HG03108 (cell line): Measurements from ENCODE around the gene MRI1.
"Not testable (repeated sequence)": the region's sequence is repeated elsewhere in the genome, so short reads cannot be mapped to it uniquely, and the experiment has no call there.

Source experiments
- ATAC-seq: cut with Tn5 transposase; IDR thresholded peaks from one replicate; pipeline ENCODE4 v1.9.1; 2021; ENCODE audit warnings: moderate library complexity; ENCODE audit not compliant: unreplicated experiment

MRI1 gene

DNA sequence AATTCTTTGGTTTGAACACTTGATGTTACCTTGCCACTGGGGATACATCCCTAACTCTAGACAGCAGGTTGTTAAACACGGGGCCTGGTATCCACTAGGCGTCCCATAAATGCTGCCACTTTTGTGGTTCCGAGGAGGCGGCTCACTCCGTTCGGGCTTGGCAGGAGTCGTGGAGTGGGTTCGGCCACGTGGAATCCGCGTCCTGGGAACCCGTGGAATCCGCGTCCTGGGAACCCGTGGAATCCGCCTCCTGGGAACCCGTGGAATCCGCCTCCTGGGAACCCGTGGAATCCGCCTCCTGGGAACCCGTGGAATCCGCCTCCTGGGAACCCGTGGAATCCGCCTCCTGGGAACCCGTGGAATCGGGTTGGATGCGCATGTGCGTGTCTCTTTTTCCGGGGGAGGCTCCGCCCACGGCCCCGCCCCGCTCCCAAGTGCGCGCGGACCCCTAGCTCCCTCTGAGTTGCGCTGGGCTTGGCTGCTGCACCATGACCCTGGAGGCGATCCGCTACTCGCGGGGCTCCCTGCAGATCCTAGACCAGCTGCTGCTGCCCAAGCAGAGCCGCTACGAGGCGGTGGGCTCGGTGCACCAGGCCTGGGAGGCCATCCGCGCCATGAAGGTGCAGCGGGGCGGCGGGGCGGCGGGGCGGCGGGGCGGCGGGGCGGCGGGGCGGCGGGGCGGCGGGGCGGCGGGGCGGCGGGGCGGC, at the start of gene MRI1:
TSS of gene MRI1 (plus strand) at position 422 of the 707 bp plus-strand sequence. CDS start at position 489, 67 bp downstream.
- no peak for ATAC-seq

DNA sequence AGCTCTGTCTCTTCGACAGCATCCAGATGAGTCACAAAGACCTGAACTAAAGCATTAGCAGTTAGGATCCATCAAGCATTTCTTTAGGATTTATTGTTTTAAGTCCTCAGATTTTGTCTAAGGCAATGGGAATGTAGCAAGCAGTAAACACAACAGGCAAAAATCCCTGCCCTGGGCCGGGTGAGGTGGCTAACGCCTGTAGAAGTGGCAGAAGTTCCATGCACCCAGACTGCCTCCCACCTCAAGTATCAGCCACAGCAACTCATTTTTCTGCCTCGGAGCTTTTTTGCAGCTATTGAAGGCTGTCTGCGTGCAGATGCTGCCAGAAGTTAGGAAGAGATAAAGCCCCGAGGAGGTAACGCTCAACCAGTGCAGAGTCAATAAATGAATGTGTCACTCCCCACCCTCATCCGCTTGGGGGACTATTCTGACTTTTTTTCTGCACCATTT, 47.1 kb upstream of the MRI1 start:
- ATAC-seq: no peak

DNA sequence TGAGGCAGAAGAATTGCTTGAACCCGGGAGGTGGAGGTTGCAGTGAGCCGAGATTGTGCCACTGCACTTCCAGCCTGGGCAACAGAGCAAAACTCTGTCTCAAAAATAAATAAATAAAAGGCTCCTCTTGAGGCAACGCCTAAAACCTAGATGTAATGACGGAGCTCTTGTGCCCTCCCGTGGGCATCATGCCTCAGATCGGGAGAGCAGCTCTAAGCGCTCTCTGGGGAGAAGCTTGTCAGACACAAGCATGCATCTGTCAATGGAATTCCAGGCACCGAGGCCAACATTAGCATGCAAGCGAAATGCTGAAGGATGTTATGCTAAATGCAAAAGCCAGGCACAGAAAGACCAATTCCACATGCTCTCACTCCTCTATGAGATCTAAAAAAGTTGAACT, 45.6 kb upstream of the MRI1 start:
- ATAC-seq: no peak

DNA sequence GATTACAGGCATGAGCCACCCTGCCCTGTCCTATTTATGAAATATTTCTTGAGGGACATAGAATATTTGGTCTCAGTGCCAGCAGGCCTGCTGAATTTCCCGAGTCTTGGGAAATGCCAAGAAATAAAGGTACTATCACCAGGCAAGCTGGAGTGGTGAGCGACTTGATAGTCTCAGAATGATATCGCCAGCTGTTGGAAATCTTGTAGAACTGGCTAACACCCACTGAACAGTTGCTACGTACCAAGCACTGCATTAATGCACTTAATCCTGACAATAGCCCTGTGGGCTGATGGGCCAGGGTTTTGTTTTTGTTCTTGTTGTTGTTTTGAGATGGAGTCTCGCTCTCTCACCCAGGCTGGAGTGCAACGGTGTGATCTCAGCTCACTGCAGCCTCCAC, 42.2 kb upstream of the MRI1 start:
- no peak for ATAC-seq

DNA sequence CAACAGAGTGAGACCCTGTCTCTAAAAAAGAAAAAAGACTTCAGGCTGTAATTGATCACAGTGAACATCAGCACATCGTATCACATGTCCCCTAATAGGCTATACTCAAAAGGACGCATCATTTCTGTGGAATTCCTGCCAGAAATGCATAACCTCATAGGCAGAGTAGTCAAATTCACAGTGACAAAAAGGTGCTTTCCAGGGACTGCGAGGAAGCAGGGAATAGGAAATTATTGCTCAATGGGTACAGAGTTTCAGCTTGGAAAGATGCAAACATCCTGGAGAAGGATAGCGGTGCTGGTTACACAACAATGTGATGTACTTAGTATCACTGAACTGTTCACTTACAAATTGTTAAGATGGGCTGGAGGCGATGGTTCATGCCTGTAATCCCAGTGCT, 41.1 kb upstream of the MRI1 start:
- ATAC-seq: no peak

DNA sequence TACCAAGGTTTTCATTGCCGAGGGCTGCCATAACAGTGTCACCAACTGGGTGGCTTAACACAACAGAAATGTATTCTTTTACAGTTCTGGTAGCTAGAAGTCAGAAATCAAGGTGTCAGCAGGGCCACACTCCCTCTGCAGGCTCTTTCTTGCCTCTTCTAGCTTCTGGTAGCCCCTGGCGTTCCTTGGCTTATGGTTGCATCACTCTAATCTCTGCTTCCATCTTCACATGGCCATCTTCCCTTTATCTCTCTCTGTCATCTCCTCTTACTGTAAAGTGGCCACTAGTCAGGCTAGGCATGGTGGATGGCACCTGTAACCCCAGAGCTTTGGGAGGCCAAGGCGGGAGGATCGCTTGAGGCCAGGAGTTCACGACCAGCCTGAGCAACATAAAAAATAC, 38.0 kb upstream of the MRI1 start:
- ATAC-seq: no peak

DNA sequence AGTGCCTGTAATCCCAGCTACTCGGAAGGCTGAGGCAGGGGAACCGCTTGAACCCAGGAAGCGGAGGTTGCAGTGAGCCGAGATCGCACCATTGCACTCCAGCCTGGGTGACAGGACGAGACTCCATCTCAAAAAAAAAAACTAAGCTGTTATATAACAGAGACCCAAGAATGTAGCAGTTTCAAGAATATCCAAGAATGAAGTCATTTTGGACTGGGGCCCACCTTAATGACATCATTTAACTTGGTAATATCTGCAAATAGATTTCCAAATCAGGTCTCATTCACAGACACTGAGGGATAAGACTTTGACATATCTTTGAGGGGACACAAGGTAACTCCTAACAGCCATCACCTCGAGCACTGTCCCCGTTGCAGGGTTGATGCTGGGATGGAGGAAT, 36.5 kb upstream of the MRI1 start:
- no peak for ATAC-seq

DNA sequence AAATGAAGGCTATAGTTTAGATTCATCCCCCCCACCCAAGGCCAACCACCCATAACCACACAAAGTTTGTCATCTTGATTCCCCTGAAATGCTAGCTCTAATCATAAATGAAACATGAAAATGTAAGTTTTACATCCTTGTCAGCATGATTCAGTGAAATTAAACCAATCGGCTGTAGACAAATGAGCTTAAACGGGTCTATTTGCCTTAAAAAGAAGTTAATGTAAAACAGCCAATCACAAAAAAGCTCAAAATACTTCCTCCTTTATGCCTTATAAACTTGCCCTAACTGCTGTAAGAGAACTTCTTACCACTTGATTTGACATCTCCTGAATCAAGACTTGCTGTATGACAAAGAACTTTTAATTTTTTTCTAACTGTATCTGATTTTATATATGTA, 34.5 kb upstream of the MRI1 start:
- ATAC-seq: no peak

DNA sequence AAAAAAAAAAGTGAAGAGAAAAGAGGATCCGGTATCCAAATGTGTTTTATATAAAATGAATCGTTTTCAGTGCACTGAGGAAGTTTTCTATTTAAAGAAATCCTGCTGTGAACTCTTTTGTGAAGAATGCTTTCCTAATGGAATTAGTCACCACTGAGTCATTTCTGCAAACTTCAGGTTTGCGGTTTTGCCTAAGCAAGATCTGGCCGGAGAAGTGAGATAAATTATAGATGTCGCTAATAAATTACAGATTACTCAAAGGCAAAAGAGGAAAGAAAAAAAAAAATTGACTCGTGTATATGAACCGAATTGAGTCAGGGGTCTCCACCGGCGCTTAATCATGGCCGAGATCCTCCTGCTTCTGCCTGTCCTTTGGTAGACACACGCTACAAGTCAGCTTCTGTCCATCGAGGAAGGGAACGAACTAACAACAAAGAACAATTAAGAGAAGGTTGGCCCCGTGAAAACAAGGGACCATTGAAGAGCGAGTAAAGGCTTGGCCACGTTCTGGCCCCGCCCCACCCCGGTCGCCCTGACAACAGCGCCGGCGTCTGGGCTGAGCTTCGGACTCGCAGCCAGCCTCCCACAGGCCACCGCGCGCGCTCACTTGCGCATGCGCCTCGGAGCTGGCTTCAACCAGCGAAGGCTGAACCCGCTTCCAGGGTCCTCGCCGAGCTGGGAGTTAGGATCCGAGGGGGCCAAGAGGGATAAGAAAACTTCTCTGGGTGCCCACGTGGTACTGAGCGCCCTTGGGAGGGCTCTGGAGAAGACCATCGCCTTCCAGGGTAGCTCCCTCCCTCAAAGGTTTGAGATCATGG, 33.0 kb upstream of the MRI1 start:
- peak; percentile 97 for ATAC-seq

DNA sequence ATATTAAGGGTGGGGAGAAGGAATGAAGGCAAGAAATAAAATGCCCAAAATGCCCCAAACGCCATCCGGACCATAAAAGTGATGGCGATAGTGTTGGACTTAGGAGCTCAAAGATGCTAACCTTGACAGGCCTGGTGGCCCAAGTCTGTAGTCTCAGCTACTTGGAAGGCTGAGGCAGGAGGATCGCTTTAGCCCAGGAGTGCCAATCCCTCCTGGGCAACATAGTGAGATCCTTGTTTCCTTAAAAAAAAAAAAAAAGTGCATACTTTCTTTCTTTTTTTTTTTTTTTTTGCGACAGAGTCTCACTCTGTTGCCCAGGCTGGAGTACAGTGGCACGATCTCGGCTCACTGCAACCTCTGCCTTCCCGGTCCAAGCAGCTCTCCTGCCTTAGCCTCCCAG, 32.0 kb upstream of the MRI1 start:
- no peak for ATAC-seq

DNA sequence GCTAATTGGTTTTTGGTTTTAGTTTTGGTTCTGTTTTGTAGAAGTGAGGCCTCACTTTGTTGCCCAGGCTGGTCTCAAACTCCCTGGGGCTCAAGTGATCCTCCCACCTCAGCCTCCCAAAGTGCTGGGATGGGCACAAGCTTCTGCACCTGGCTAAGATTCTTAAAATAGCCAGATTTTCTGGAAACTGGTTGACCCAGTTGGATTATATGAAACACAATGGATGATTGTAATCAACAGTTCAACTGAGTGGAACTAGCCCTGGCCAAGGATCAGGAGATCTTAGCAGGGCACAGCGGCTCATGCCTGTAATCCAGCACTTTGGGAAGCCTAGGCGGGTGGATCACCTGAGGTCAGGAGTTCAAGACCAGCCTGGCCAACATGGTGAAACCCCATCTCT, 29.6 kb upstream of the MRI1 start:
- ATAC-seq: no peak

DNA sequence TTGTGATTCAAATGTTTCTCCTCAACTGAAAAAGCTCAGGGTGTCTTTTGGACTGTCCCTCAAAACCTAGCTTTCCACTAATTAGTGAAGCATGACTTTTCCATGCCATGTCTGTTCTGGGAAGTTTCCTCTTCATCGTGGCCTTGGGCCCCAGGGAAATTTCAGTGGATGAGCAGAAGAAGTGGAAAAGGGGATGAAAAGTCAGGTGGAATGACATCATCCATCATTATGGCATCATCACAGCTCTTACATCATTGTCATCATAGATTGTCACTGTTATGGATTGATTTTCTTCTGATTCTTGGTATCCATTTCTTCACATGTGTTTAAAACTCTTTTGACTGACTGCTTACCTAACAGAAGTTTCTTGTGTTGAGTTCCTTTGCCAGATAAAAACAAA, 26.2 kb upstream of the MRI1 start:
- ATAC-seq: no peak

DNA sequence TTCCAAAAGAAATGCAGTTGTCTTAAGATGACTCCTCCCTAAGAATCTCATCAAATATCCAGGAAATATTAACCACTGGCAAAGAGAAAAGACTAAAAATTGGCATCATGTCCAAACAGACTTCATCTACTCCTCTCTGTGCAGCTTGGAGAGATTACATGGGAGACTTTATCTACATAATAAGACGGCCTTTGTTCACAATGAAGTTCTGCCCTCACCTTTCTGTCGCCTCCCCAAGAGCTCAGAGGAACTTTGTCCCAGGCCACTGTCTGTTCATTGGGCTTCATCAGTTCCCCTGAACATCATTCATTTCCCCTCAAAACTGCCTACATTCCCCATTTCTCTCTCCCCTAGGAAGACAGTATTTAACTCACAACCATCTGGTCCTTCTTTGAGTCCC, 22.4 kb upstream of the MRI1 start:
- no peak for ATAC-seq

DNA sequence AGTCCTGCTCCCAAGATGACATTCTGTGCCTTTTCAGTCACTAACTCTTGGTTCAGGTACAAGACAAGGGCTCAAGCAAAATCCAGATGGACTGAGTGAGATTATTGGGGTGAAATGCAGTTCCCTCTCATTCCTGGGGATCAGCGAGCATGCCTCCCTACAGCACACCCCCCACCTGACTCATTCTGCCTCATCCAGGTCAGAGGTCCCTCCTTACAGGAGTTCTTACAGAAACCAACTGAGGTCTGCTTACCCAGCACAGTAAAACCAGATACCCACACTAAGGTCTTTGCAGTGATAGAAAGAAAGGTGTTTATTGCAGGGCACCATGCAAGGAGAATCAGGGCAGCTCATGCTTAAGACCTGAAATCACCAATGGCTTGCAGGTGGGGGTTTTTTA, 21.6 kb upstream of the MRI1 start:
- ATAC-seq: no peak

DNA sequence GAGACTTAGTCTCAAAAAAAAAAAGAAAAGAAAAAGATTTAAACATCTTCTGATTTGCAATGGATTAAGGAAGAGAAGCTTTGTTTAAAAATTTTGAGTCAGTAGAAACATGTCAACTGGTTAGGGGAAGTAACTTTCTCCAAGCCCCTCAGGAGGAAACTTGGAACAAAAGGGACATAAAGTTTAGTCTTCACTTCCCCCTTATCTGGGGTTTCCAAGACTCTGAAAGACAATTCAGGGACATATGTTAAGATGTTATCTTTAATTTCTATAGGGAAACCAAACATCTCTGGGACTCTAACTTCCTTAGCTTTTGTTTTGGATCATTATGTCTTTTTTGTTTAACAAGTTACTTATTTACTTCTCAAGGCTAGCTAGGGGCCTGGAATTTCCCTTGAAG, 20.1 kb upstream of the MRI1 start:
- ATAC-seq: no peak

DNA sequence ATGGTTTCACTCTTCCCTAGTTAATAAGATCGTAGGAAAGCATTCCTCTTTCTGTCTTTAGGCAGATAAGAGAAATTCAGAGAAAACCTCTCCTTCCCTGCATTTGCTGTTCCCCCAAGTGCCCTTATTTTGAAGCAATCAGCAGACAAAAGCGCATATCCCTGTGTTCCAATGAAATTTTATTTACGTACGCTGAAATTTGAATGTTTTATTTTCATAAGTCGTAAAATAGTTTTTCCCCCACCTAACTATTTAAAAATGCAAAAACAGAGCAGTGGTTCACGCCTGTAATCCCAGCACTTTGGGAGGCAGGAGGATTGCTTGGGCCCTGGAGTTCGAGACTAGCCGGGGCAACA, 17.2 kb upstream of the MRI1 start:
- no peak for ATAC-seq

DNA sequence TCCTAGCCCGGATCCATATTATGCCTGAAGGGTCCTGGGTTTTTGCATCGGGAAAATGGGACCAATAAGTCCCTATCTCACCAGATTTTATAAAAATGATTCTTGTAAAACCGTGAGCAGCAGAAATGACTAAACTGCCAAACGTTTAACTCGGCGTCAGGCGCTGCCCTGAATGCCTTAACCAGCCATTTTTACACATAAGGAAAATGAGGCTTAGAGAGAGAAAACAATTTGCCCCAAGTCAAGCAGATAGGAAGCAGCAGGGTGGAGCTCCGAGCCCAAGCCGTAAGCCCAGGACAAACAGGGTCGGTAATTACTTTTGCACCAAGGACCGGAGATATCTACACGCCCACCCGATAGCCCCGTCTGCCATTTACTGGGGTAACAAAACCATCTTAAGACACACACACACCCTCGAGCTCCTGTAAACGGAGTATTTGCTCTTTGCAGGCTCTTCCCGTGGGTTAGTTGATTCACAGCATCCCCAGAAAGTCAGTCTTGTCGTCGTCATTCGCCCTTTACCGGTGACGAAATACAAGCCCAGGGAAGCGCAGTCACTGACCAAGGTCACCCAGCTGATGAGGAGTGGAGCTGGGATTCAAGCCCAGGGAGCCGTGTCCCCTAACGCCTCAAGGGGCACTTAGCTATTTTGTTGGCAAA, 16.0 kb upstream of the MRI1 start:
- ATAC-seq: no peak

DNA sequence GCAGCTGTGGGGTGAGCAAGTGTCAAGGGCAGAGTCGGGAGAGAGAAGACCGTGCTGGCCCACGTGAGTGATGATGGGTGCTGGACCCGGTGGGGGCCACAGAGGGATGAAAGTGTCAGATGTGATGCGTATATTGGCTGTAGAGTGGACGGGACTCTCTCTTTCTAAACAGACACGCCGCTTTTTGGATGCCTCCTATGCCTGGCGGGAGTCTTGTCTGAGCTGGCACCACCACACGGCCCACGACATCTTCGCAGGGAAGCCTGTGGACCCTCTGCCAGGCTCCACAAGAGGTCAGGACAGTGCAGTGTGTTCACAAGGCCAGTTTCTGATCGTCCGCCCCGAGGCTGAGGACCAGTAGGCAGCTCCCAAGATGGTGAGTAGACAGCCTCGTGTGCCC, 12.9 kb upstream of the MRI1 start:
- no peak for ATAC-seq

DNA sequence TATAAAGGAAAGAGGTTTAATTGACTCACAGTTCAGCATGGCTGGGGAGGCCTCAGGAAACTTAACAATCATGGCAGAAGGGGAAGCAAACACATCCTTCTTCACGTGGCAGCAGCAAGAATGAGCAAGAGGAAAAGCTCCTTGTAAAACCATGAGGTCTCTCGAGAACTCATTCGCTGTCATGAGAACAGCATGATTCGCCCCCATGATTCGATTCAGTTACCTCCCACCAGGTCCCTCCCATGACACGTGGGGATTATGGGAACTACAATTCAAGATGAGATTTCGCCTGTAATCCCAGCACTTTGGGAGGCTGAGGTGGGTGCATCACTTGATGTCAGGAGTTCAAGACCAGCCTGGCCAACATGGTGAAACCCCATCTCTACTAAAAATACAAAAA, 10.7 kb upstream of the MRI1 start:
- not testable (repeated sequence) for ATAC-seq

DNA sequence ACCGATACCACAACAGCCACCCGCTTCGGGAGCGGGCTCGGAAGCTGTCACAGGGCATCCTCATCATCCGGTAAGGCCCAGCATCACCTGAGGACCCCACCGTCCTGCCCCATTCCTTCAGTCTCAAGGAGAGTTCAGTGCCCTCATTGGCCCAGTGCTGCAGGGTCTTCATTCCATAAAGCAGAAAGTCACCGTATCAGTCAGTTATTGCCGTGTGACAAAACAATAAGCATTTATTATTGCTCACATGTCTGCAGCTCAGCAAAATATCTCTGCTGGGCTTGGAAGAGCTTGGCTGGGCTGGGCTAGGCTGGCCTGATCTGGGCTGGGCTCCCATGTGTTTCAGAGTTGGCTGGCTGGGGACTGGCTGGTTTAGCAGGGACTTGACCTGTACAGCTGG, 8.1 kb upstream of the MRI1 start:
- no peak for ATAC-seq

DNA sequence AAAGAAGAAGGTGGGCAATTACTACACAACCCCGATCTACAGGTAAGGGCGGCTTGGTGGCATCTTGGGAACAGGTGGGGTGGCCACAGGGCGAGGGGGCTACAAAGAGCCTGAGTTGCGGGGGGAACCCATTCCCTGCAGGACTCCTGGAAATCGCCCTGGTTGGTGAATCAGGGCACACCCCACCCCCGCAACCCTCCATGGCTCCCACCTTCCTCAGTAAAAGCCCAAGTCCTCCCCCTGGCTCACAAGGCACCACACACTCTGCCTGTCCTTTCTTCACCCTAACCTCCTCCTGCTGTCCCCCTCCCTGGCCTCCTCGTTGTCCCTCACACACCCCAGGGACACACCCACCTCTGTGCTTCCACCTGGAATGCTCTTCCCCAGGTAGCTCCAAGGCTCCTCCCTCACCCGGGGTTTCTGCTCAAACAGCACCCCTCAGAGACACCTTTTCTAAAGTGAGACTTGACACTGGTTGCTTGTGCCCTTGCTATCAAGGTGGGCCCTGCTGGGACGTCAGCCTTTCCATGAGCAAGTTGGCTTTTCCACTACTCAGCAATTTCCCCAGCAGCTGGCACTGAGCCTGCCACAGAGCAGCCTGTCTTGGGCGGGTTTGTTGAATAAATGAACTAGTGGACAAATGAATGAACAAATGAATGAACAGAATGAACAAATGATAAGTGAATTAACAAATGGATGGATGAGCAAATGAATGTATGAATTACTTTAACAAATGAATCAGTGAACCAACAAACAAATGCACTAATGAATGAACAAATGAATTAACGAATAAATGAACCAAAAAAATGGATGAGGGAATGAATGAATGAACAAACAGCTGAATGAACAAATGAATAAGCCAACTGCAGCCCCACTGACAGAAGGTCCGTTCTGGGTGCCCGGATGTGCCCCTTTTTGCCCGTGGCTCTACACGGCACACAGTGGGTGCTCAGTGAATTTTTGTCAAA, 6.2 kb upstream of the MRI1 start:
- no peak for ATAC-seq
